ENCODE data around the gene EXOC6B.

- no peak for TF ChIP-seq CTCF (IDR thresholded peaks at IDR 0.05)
- TF ChIP-seq ZFP36 (IDR thresholded peaks at IDR 0.05; ENCODE audit: borderline replicate concordance, partially characterized antibody), result no peak
- TF ChIP-seq EP300 (IDR thresholded peaks at IDR 0.05), result no peak
- TF ChIP-seq POLR2A (IDR thresholded peaks at IDR 0.05; ENCODE audit: low read length), result no peak
- TF ChIP-seq NPAS2 (CRISPR knock-in tag; IDR thresholded peaks at IDR 0.05; ENCODE audit: borderline replicate concordance), result no peak
- TF ChIP-seq NR3C1 (IDR thresholded peaks at IDR 0.05), result no peak
Measured at GRCh38 chr2:72332720-72333119, 493.1 kb downstream of the EXOC6B start.
